Rectal smooth muscle tissue (tissue), 1 donor: ENCODE results near the gene DHRSX.
"Not testable (repeated sequence)": the region's sequence is repeated elsewhere in the genome, so short reads cannot be mapped to it uniquely, and the experiment has no call there.

ENCODE experiments used
- H3K27ac ChIP-seq: one replicate; pipeline ENCODE4 v1.7.0; 2013; ENCODE audit warnings: low read depth, low read length, inconsistent platforms
- H3K27me3 ChIP-seq: one replicate; pipeline ENCODE4 v1.7.0; 2013; ENCODE audit warnings: low read length; ENCODE audit not compliant: control insufficient read depth, insufficient read depth
- H3K36me3 ChIP-seq: one replicate; pipeline ENCODE4 v1.7.0; 2013; ENCODE audit warnings: low read length; ENCODE audit not compliant: control insufficient read depth, insufficient read depth
- H3K4me1 ChIP-seq: one replicate; pipeline ENCODE4 v1.7.0; 2013; ENCODE audit warnings: low read length; ENCODE audit not compliant: control insufficient read depth, insufficient read depth
- H3K4me3 ChIP-seq: one replicate; pipeline ENCODE4 v1.7.0; 2013; ENCODE audit warnings: low read length
- H3K9ac ChIP-seq: one replicate; pipeline ENCODE4 v1.7.0; 2013; ENCODE audit warnings: low read length

The DHRSX gene

GRCh38 chrX:2214138-2214823, 286.5 kb downstream of the DHRSX start:
- not testable (repeated sequence) for H3K4me3 ChIP-seq, H3K36me3 ChIP-seq, H3K9ac ChIP-seq, H3K4me1 ChIP-seq, H3K27ac ChIP-seq, H3K27me3 ChIP-seq

GRCh38 chrX:2211667-2212066, 289.1 kb downstream of the DHRSX start:
- H3K4me1 ChIP-seq, H3K36me3 ChIP-seq, H3K4me3 ChIP-seq: not testable (repeated sequence)

GRCh38 chrX:2193273-2193592, 307.5 kb downstream of the DHRSX start:
- Histone ChIP-seq H3K27me3 (no peaks in the 10 kb centered on the region), H3K9ac (no peak overlapping the region), H3K4me3 (no peak overlapping the region), H3K36me3 (no peaks in the 10 kb centered on the region), H3K4me1 (no peaks in the 10 kb centered on the region), H3K27ac (no peak overlapping the region)

More at GRCh38 chrX:2211667-2212066, 289.1 kb downstream of the DHRSX start:
- H3K27ac ChIP-seq, H3K27me3 ChIP-seq, H3K9ac ChIP-seq: not testable (repeated sequence)

- no peaks in the 10 kb centered on the region for H3K4me1 ChIP-seq
- H3K27me3 ChIP-seq: no peaks in the 10 kb centered on the region
- H3K9ac ChIP-seq: no peak overlapping the region
- H3K4me3 ChIP-seq: no peak overlapping the region
- H3K36me3 ChIP-seq: no peaks in the 10 kb centered on the region
- no peak overlapping the region for H3K27ac ChIP-seq
Observed at GRCh38 chrX:2192584-2193272, 308.0 kb downstream of the DHRSX start.

GRCh38 chrX:2188840-2189239, 311.9 kb downstream of the DHRSX start:
- Histone ChIP-seq H3K27ac (no peak overlapping the region), H3K4me3 (no peak overlapping the region), H3K9ac (no peak overlapping the region), H3K36me3 (no peaks in the 10 kb centered on the region), H3K27me3 (no peaks in the 10 kb centered on the region), H3K4me1 (no peaks in the 10 kb centered on the region)

- no peaks in the 10 kb centered on the region for H3K27me3 ChIP-seq
- no peak overlapping the region for H3K27ac ChIP-seq
- H3K4me3 ChIP-seq: no peak overlapping the region
- H3K4me1 ChIP-seq: no peaks in the 10 kb centered on the region
- no peak overlapping the region for H3K9ac ChIP-seq
- no peaks in the 10 kb centered on the region for H3K36me3 ChIP-seq
Observed at GRCh38 chrX:2188330-2188792, 312.4 kb downstream of the DHRSX start.

- Histone ChIP-seq H3K36me3 (no peaks in the 10 kb centered on the region), H3K9ac (no peak overlapping the region), H3K4me1 (no peaks in the 10 kb centered on the region)
Observed at GRCh38 chrX:2187352-2188115, 313.2 kb downstream of the DHRSX start.

GRCh38 chrX:2185341-2186082, 315.3 kb downstream of the DHRSX start:
- no peaks in the 10 kb centered on the region for H3K36me3 ChIP-seq
- no peak overlapping the region for H3K4me3 ChIP-seq
- no peak overlapping the region for H3K27ac ChIP-seq
- H3K9ac ChIP-seq: no peak overlapping the region
- no peaks in the 10 kb centered on the region for H3K4me1 ChIP-seq
- H3K27me3 ChIP-seq: no peaks in the 10 kb centered on the region

More at GRCh38 chrX:2187352-2188115, 313.2 kb downstream of the DHRSX start:
- no peak overlapping the region for H3K27ac ChIP-seq
- no peak overlapping the region for H3K4me3 ChIP-seq
- no peaks in the 10 kb centered on the region for H3K27me3 ChIP-seq

- H3K4me1 ChIP-seq: no peaks in the 10 kb centered on the region
- H3K27ac ChIP-seq: no peak overlapping the region
- no peaks in the 10 kb centered on the region for H3K27me3 ChIP-seq
- no peaks in the 10 kb centered on the region for H3K36me3 ChIP-seq
- no peak overlapping the region for H3K4me3 ChIP-seq
- no peak overlapping the region for H3K9ac ChIP-seq
Observed at GRCh38 chrX:2184089-2184488, 316.7 kb downstream of the DHRSX start.

- Histone ChIP-seq H3K27me3 (no peaks in the 10 kb centered on the region), H3K9ac (no peak overlapping the region), H3K4me1 (no peaks in the 10 kb centered on the region), H3K36me3 (no peaks in the 10 kb centered on the region), H3K27ac (no peak overlapping the region), H3K4me3 (no peak overlapping the region)
Observed at GRCh38 chrX:2183193-2183725, 317.5 kb downstream of the DHRSX start.

GRCh38 chrX:2177541-2177940, 323.2 kb downstream of the DHRSX start:
- Histone ChIP-seq H3K4me3 (no peak overlapping the region), H3K27me3 (no peaks in the 10 kb centered on the region), H3K27ac (no peak overlapping the region), H3K9ac (no peak overlapping the region), H3K36me3 (no peaks in the 10 kb centered on the region), H3K4me1 (no peaks in the 10 kb centered on the region)

- no peak overlapping the region for H3K4me3 ChIP-seq
- no peak overlapping the region for H3K9ac ChIP-seq
- H3K27ac ChIP-seq: no peak overlapping the region
- H3K36me3 ChIP-seq: no peaks in the 10 kb centered on the region
- no peaks in the 10 kb centered on the region for H3K27me3 ChIP-seq
- H3K4me1 ChIP-seq: no peaks in the 10 kb centered on the region
Observed at GRCh38 chrX:2176733-2177132, 324.0 kb downstream of the DHRSX start.
